GM20000 (cell line): ENCODE results near the gene PPP2R3C.

Experiments used
- DNase-seq: peaks from one replicate; pipeline ENCODE4 v3.0.0; 2012; ENCODE audit warnings: low spot score
- TF ChIP-seq, protein P1 (sequence below): IDR thresholded peaks from 2 replicates; pipeline ENCODE4 v1.5.1; 2012; ENCODE audit warnings: mild to moderate bottlenecking, control low read depth; ENCODE audit errors: extremely low read depth, missing control alignments

The PPP2R3C gene

GRCh38 chr14:35146711-35147149 is 24.9 kb upstream of the PPP2R3C start:
- TF ChIP-seq, protein P1, sequence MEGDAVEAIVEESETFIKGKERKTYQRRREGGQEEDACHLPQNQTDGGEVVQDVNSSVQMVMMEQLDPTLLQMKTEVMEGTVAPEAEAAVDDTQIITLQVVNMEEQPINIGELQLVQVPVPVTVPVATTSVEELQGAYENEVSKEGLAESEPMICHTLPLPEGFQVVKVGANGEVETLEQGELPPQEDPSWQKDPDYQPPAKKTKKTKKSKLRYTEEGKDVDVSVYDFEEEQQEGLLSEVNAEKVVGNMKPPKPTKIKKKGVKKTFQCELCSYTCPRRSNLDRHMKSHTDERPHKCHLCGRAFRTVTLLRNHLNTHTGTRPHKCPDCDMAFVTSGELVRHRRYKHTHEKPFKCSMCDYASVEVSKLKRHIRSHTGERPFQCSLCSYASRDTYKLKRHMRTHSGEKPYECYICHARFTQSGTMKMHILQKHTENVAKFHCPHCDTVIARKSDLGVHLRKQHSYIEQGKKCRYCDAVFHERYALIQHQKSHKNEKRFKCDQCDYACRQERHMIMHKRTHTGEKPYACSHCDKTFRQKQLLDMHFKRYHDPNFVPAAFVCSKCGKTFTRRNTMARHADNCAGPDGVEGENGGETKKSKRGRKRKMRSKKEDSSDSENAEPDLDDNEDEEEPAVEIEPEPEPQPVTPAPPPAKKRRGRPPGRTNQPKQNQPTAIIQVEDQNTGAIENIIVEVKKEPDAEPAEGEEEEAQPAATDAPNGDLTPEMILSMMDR = no peak
- no peak for DNase-seq

- TF ChIP-seq, protein P1 = no peak
- DNase-seq = no peak
Measured at GRCh38 chr14:35144029-35144428, 22.2 kb upstream of the PPP2R3C start.

DNA sequence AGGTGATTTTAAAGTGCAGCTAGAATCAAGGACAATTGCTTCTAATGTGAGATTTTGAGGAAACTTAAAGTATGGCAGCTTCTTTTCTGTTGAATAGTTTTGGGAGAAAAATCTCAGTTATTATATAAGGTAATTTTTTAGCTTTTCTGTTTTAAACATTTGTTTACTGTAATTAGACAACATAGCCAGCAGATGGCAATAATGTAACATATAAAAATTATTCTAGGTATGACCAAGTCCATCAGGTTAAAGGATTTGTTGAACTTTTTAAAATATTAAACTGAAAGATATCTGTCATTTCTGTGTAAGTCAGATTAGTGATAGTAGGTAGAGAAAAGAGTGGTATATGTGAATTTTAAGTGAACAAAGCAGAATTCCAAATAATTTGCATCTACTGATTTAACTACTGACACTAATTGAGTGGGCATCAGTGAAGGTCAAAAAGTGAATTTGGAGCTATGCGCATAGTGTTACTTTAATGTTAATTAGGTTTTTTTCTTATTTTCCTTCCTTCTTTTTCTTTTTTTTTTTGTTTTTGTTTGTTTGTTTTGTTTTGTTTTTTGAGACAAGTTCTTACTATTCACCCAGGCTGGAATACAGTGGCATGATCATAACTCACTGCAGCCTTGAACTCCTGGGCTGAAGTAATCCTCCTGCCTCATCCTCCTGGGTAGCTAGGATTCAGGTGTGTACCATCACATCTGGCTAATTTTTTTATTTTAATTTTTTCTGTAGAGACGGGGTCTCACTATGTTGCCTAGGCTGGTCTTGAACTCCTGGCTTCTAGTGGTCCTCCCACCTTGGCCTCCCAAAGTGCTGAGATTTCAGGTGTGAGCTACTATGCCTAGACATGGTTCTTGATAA is 19.2 kb upstream of the PPP2R3C start:
- TF ChIP-seq, protein P1 = no peak
- no peak for DNase-seq

GRCh38 chr14:35138585-35138984 is 16.8 kb upstream of the PPP2R3C start:
- TF ChIP-seq, protein P1 = no peak
- DNase-seq = no peak

DNA sequence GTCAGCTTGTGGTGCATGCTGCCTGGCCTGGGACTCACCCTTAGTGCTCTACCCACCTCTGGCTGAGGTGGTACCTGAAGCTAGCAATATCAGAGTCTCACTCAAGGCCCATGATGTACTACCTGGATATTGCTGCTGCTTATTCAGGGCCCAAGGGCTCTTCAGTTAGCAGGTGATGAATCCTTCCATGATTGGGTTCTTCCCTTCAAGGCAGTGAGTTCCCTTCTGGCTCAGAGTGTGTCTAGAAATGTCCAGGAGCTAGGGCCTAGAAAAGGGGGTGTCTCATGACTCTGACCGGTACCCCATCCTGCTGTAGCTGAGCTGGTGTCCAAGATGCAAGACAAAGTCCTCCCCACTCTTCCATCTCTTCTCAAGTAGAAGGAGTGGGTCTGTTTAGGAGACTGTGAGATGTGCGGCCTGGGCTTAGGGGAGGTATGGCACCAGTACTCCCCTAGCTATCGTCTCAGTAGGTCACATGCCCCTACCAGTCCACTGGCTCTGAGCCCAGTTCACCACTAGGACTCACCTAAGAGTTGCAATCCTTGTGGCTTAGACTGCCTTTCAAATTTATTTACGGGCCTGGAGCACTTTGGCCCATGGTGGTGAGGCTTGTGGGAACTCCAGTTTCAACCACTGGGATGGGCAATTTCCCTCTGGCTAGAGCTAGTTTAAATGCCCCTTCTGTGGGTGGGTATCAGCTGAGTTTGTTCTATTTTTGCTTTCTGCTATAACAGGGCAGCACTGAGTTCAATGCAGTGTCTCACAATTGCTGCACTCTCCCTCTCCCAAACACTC is 12.7 kb upstream of the PPP2R3C start:
- TF ChIP-seq, protein P1 = no peak
- no peak for DNase-seq

- DNase-seq = no peak
- TF ChIP-seq, protein P1 = no peak
Measured at GRCh38 chr14:35133542-35134328, 11.9 kb upstream of the PPP2R3C start.
